DND-41 (cell line): ENCODE data around the gene IL1RAPL2.

Source experiments
- ATAC-seq: fragments of 200-7000 bp; cut with Tn5 transposase; 3 replicates; pipeline ENCODE4 v1.9.1; 2021; ENCODE audit warnings: low read depth; ENCODE audit not compliant: insufficient read depth
- DNase-seq: peaks from one replicate; pipeline ENCODE4 v3.0.0-alpha.2; 2020
- H2AFZ ChIP-seq: 2 replicates; pipeline ENCODE4 v1.6.0; 2012; ENCODE audit warnings: low read depth, low read length
- H3K27ac ChIP-seq: 2 replicates; pipeline ENCODE4 v1.5.1; 2012; ENCODE audit warnings: low read length, inconsistent platforms
- H3K27me3 ChIP-seq: fragments of 200-600 bp; sonication (generic); 2 replicates; pipeline ENCODE4 v1.6.0; 2012; ENCODE audit warnings: low read length, mild to moderate bottlenecking, inconsistent platforms; ENCODE audit not compliant: insufficient read depth, poor library complexity
- H3K36me3 ChIP-seq: 2 replicates; pipeline ENCODE4 v1.5.1; 2012; ENCODE audit warnings: low read length, inconsistent platforms; ENCODE audit not compliant: insufficient read depth
- H3K4me1 ChIP-seq: 2 replicates; pipeline ENCODE4 v1.5.1; 2012; ENCODE audit warnings: mild to moderate bottlenecking, low read length; ENCODE audit not compliant: insufficient read depth
- H3K4me2 ChIP-seq: 2 replicates; pipeline ENCODE4 v1.6.0; 2012; ENCODE audit warnings: mild to moderate bottlenecking, moderate library complexity, low read length, inconsistent platforms; ENCODE audit not compliant: insufficient read depth
- H3K4me3 ChIP-seq, 2 experiments: fragments of 200-600 bp in 1 of 2; shearing (Covaris generic) in 1 of 2; 2 replicates each; pipeline ENCODE4 v1.5.1; 2012 to 2016; ENCODE audit warnings: inconsistent platforms in 2 of 2, low read length in 2 of 2, mild to moderate bottlenecking in 2 of 2, low read depth in 1 of 2, moderate library complexity in 1 of 2
- H3K79me2 ChIP-seq: 2 replicates; pipeline ENCODE4 v1.6.0; 2012; ENCODE audit warnings: low read length, inconsistent platforms; ENCODE audit not compliant: insufficient read depth
- H3K9ac ChIP-seq: 2 replicates; pipeline ENCODE4 v1.6.0; 2012; ENCODE audit warnings: low read depth, mild to moderate bottlenecking, inconsistent platforms, low read length, moderate library complexity
- H3K9me3 ChIP-seq: 2 replicates; pipeline ENCODE4 v1.5.1; 2012; ENCODE audit warnings: low read length, moderate library complexity, mild to moderate bottlenecking, inconsistent platforms; ENCODE audit not compliant: insufficient read depth, severe bottlenecking
- H4K20me1 ChIP-seq: 2 replicates; pipeline ENCODE4 v1.6.0; 2012; ENCODE audit warnings: low read length; ENCODE audit not compliant: insufficient read depth
- EZH2 ChIP-seq: IDR thresholded peaks from 3 replicates; pipeline ENCODE4 v1.6.1; 2012; ENCODE audit warnings: borderline replicate concordance, low read depth, mild to moderate bottlenecking, moderate library complexity, low read length, inconsistent platforms; ENCODE audit not compliant: severe bottlenecking
- TF ChIP-seq, protein P1 (sequence below): IDR thresholded peaks from 2 replicates; pipeline ENCODE4 v1.5.1; 2012; ENCODE audit warnings: borderline replicate concordance, low read length, moderate library complexity, mild to moderate bottlenecking; ENCODE audit not compliant: poor library complexity, severe bottlenecking; ENCODE audit errors: extremely low read depth

The IL1RAPL2 gene

DNA sequence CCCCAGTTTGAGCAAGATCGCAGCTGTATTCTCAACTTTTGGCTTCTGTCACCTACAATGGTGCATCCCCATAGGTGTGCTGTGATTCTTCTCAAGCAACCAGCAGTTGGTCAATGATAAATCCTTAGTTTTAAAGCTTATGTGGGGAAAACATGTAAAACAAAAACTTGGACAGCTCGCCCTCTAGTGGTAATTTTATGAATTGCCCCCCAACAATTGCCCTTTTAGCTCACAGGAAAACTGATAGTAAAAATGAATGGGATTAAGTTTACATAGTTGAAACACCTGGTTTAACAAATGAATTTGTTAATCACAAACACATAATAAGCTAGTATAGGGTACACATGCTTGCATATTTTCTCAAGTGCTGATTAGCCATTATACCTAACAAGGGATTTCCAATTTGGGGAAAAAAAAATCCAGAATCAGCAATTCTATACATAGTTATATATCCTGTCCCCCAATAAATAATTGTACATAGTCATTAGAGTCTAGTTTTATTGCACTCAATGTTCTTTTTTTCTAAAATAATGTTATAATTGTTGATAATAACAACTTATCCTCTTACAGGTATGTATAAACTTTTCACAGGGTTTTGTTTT lies 624.4 kb downstream of the IL1RAPL2 start:
- no peak overlapping the region for H2AFZ ChIP-seq
- no peaks in the 10 kb centered on the region for H3K4me1 ChIP-seq
- ATAC-seq (no peak), DNase-seq (peak; percentile 11)
- TF ChIP-seq EZH2: no peak
- TF ChIP-seq, protein P1, sequence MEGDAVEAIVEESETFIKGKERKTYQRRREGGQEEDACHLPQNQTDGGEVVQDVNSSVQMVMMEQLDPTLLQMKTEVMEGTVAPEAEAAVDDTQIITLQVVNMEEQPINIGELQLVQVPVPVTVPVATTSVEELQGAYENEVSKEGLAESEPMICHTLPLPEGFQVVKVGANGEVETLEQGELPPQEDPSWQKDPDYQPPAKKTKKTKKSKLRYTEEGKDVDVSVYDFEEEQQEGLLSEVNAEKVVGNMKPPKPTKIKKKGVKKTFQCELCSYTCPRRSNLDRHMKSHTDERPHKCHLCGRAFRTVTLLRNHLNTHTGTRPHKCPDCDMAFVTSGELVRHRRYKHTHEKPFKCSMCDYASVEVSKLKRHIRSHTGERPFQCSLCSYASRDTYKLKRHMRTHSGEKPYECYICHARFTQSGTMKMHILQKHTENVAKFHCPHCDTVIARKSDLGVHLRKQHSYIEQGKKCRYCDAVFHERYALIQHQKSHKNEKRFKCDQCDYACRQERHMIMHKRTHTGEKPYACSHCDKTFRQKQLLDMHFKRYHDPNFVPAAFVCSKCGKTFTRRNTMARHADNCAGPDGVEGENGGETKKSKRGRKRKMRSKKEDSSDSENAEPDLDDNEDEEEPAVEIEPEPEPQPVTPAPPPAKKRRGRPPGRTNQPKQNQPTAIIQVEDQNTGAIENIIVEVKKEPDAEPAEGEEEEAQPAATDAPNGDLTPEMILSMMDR: peak; percentile 69
- no peaks in the 10 kb centered on the region for H4K20me1 ChIP-seq
- no peaks in the 10 kb centered on the region for H3K36me3 ChIP-seq
- no peak overlapping the region for H3K4me2 ChIP-seq
- no peak overlapping the region for H3K9ac ChIP-seq
- no peaks in the 10 kb centered on the region for H3K79me2 ChIP-seq
- no peak overlapping the region for H3K4me3 ChIP-seq
- no peaks in the 10 kb centered on the region for H3K9me3 ChIP-seq
- H3K27ac ChIP-seq: no peak overlapping the region
- no peaks in the 10 kb centered on the region for H3K27me3 ChIP-seq

DNA sequence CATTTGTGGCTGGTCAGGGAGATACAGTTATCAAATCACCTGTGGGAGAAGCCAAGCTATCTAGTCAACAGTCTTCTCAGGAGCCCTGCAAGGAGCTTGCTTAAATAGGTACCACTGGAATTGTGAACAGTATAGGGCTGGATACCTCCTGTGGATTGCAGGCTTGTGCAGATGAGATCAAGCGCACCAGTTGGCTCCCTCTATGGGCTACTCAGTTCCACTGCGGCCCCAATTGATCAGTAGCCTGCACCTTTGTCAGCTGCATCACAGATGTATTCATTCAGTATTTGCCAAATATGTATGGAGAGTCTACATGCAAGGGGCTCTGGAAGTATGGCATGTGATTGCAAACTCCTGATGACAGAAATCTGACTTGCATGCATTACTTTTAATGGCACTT lies 625.9 kb downstream of the IL1RAPL2 start:
- H3K9me3 ChIP-seq: no peaks in the 10 kb centered on the region
- H4K20me1 ChIP-seq: no peaks in the 10 kb centered on the region
- H3K9ac ChIP-seq: no peak overlapping the region
- no peaks in the 10 kb centered on the region for H3K27me3 ChIP-seq
- H3K4me2 ChIP-seq: no peak overlapping the region
- H2AFZ ChIP-seq: no peak overlapping the region
- ATAC-seq: 0 out of 3 replicates have a peak, but pooled peaks have one; percentile 39
- H3K4me1 ChIP-seq: no peaks in the 10 kb centered on the region
- peak; percentile 3 for DNase-seq
- H3K27ac ChIP-seq: no peak overlapping the region
- no peak overlapping the region for H3K4me3 ChIP-seq
- no peaks in the 10 kb centered on the region for H3K79me2 ChIP-seq
- no peak for TF ChIP-seq EZH2
- TF ChIP-seq, protein P1: peak; percentile 43
- H3K36me3 ChIP-seq: no peaks in the 10 kb centered on the region

DNA sequence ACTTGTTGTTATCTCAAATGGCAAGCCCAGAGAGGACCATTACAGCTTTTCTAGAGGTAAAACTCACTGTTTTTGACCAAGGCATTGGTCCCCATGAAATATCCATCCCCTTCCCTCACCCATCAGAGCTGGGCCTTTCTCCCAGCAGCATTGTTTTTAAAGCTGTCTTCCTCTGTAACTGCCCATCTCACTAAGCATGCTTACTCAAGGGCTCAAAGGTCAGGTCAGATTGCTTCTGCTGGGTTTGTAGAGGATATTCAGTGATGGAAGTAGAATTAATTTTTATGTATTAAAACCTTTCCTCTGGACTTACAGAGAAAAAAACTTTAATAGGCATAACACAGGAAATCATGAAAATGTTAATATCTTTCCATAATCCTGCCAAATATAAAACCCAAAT lies 643.4 kb downstream of the IL1RAPL2 start:
- H3K36me3 ChIP-seq: no peaks in the 10 kb centered on the region
- H3K4me1 ChIP-seq: no peaks in the 10 kb centered on the region
- ATAC-seq: no peak

More for the DNA sequence above, 643.4 kb downstream of the IL1RAPL2 start:
- no peak for DNase-seq
- TF ChIP-seq EZH2: no peak
- TF ChIP-seq, protein P1: no peak
- no peaks in the 10 kb centered on the region for H3K79me2 ChIP-seq
- H3K4me2 ChIP-seq: no peak overlapping the region
- no peak overlapping the region for H3K27ac ChIP-seq
- H4K20me1 ChIP-seq: no peaks in the 10 kb centered on the region
- no peak overlapping the region for H2AFZ ChIP-seq
- H3K4me3 ChIP-seq: no peak overlapping the region
- H3K9ac ChIP-seq: no peak overlapping the region
- H3K27me3 ChIP-seq: no peaks in the 10 kb centered on the region
- H3K9me3 ChIP-seq: no peaks in the 10 kb centered on the region
